Activated naive CD8-positive, alpha-beta T cell (primary cell): ENCODE measurements around the gene GIPC1.
"Not testable (repeated sequence)": the region's sequence is repeated elsewhere in the genome, so short reads cannot be mapped to it uniquely, and the experiment has no call there.

ENCODE experiments used
- H3K27ac Mint-ChIP-seq: one replicate; pipeline ENCODE4 v1.8.0; 2021; ENCODE audit warnings: mixed read lengths
- H3K27me3 Mint-ChIP-seq: one replicate; pipeline ENCODE4 v1.8.0; 2021; ENCODE audit warnings: mixed read lengths
- H3K36me3 Mint-ChIP-seq: one replicate; pipeline ENCODE4 v1.8.0; 2021; ENCODE audit warnings: mixed read lengths
- H3K4me1 Mint-ChIP-seq: one replicate; pipeline ENCODE4 v1.8.0; 2021; ENCODE audit warnings: low read depth, mixed read lengths
- H3K4me3 Mint-ChIP-seq: one replicate; pipeline ENCODE4 v1.8.0; 2021; ENCODE audit warnings: mild to moderate bottlenecking, mixed read lengths
- H3K9me3 Mint-ChIP-seq: one replicate; pipeline ENCODE4 v1.8.0; 2021; ENCODE audit warnings: low read depth, mixed read lengths

GIPC1 gene

GRCh38 chr19:14473073-14473977, 22.6 kb downstream of the GIPC1 start:
- peaks cover 5% of the 10 kb centered on the region for H3K27me3 Mint-ChIP-seq
- no peaks in the 10 kb centered on the region for H3K9me3 Mint-ChIP-seq
- H3K36me3 Mint-ChIP-seq = no peaks in the 10 kb centered on the region
- H3K4me1 Mint-ChIP-seq = peaks cover 24% of the 10 kb centered on the region
- H3K27ac Mint-ChIP-seq = no peak overlapping the region
- H3K4me3 Mint-ChIP-seq = peak overlapping the region; percentile 65

GRCh38 chr19:14472202-14472938, 23.6 kb downstream of the GIPC1 start:
- peaks cover 24% of the 10 kb centered on the region for H3K4me1 Mint-ChIP-seq
- peak overlapping the region; percentile 65 for H3K4me3 Mint-ChIP-seq
- no peaks in the 10 kb centered on the region for H3K36me3 Mint-ChIP-seq
- H3K9me3 Mint-ChIP-seq = no peaks in the 10 kb centered on the region
- peaks cover 5% of the 10 kb centered on the region for H3K27me3 Mint-ChIP-seq
- H3K27ac Mint-ChIP-seq = no peak overlapping the region

- Mint-ChIP-seq H3K4me1 (peaks cover 23% of the 10 kb centered on the region), H3K27me3 (peaks cover 5% of the 10 kb centered on the region), H3K9me3 (no peaks in the 10 kb centered on the region), H3K27ac (no peak overlapping the region), H3K4me3 (no peak overlapping the region), H3K36me3 (no peaks in the 10 kb centered on the region)
Measured at GRCh38 chr19:14471436-14472187, 24.3 kb downstream of the GIPC1 start.

DNA sequence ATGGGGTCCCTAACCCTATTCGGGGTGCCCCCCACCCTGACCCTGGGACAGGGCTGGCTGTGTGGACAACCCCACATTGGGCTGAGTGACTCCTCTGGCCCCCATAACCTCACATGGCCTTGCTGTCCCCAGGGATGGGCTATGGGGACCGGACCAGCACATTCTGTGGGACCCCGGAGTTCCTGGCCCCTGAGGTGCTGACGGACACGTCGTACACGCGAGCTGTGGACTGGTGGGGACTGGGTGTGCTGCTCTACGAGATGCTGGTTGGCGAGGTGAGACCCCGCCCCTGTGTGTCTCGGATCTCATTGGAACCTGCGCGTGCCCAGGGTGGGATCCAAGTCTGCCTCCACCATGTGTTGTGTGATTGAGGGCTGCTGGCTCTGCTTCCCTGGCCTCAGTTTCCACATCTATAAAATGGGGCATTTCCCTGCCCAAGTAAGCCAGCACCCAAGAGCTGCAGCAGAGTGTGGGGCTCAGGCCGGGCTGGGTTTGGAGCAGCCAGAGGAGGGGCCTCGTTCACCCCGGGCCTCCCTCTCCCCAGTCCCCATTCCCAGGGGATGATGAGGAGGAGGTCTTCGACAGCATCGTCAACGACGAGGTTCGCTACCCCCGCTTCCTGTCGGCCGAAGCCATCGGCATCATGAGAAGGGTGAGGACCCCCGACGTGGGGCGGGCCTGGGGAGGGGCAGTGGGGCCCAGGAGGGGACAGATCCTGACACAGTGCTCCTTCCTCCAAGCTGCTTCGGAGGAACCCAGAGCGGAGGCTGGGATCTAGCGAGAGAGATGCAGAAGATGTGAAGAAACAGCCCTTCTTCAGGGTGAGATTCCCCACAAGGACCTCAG, 25.7 kb downstream of the GIPC1 start:
- Mint-ChIP-seq H3K36me3 (no peaks in the 10 kb centered on the region), H3K27me3 (peaks cover 5% of the 10 kb centered on the region), H3K9me3 (no peaks in the 10 kb centered on the region), H3K4me1 (peaks cover 13% of the 10 kb centered on the region), H3K27ac (no peak overlapping the region), H3K4me3 (no peak overlapping the region)

GRCh38 chr19:14467816-14468215, 28.1 kb downstream of the GIPC1 start:
- Mint-ChIP-seq H3K4me1 (peaks cover 2% of the 10 kb centered on the region), H3K4me3 (no peak overlapping the region), H3K27ac (no peak overlapping the region), H3K9me3 (no peaks in the 10 kb centered on the region), H3K36me3 (no peaks in the 10 kb centered on the region), H3K27me3 (no peaks in the 10 kb centered on the region)

GRCh38 chr19:14467391-14467790, 28.5 kb downstream of the GIPC1 start:
- H3K27me3 Mint-ChIP-seq = no peaks in the 10 kb centered on the region
- no peak overlapping the region for H3K27ac Mint-ChIP-seq
- H3K9me3 Mint-ChIP-seq = no peaks in the 10 kb centered on the region
- H3K4me1 Mint-ChIP-seq = no peaks in the 10 kb centered on the region
- H3K36me3 Mint-ChIP-seq = no peaks in the 10 kb centered on the region
- no peak overlapping the region for H3K4me3 Mint-ChIP-seq

DNA sequence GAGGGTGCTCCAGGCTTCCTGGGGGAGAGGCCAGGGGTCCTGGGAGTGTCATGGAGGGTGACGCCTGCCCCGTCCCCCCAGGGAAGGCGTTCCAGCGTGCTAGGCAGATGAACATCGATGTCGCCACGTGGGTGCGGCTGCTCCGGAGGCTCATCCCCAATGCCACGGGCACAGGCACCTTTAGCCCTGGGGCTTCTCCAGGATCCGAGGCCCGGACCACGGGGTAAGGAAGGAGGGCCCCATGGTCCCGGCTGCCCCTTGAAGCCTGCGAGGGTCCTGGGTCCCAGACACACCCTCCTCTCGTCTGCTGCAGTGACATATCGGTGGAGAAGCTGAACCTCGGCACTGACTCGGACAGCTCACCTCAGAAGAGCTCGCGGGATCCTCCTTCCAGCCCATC, 32.2 kb downstream of the GIPC1 start:
- Mint-ChIP-seq H3K9me3 (no peaks in the 10 kb centered on the region), H3K27me3 (no peaks in the 10 kb centered on the region), H3K36me3 (peaks cover 4% of the 10 kb centered on the region), H3K4me3 (no peak overlapping the region), H3K4me1 (no peaks in the 10 kb centered on the region), H3K27ac (no peak overlapping the region)

GRCh38 chr19:14462401-14462800, 33.5 kb downstream of the GIPC1 start:
- H3K4me1 Mint-ChIP-seq, H3K36me3 Mint-ChIP-seq, H3K4me3 Mint-ChIP-seq, H3K27ac Mint-ChIP-seq, H3K9me3 Mint-ChIP-seq, H3K27me3 Mint-ChIP-seq: not testable (repeated sequence)

DNA sequence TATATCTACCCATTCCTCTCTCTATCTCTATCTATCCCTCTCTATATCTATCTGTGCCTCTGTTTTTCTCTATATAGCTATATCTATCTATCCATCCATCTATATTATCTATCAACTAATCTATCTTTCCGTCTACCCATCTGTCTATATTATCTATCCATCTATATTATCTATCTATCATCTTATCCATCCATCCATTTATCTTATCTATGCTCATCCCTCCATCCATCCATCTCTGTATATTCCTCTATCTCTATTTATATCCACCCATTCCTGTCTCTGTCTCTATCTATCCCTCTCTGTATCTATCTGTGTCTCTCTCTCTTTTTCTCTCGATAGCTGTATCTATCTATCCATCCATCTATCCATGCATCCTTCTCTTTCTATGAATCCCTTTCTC, 35.0 kb downstream of the GIPC1 start:
- H3K4me3 Mint-ChIP-seq = no peak overlapping the region
- H3K9me3 Mint-ChIP-seq = no peaks in the 10 kb centered on the region
- H3K27me3 Mint-ChIP-seq = no peaks in the 10 kb centered on the region
- peaks cover 4% of the 10 kb centered on the region for H3K36me3 Mint-ChIP-seq
- H3K27ac Mint-ChIP-seq = peak overlapping the region; percentile 6
- no peaks in the 10 kb centered on the region for H3K4me1 Mint-ChIP-seq

DNA sequence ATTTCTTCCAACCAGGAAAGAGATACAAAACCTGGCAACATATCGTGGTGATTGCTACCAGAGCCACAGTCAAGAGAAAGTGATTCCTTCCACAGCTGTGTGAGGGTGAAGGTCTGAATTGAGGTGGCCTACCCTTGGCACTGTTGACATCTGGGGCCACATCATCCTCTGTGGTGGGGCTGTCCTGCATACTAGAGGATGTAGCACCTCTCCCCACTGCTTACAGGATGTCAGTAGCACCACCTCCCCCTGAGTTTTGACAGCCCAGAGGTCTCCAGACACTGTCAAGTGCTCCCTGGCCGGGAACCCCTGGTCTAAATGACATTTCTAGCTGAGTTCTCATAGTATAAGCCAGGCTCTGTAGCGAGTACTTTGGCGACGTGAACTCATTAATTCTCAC, 36.2 kb downstream of the GIPC1 start:
- H3K27me3 Mint-ChIP-seq = no peaks in the 10 kb centered on the region
- no peaks in the 10 kb centered on the region for H3K9me3 Mint-ChIP-seq
- no peak overlapping the region for H3K4me3 Mint-ChIP-seq
- no peaks in the 10 kb centered on the region for H3K4me1 Mint-ChIP-seq
- peaks cover 4% of the 10 kb centered on the region for H3K36me3 Mint-ChIP-seq
- H3K27ac Mint-ChIP-seq = peak overlapping the region; percentile 22

DNA sequence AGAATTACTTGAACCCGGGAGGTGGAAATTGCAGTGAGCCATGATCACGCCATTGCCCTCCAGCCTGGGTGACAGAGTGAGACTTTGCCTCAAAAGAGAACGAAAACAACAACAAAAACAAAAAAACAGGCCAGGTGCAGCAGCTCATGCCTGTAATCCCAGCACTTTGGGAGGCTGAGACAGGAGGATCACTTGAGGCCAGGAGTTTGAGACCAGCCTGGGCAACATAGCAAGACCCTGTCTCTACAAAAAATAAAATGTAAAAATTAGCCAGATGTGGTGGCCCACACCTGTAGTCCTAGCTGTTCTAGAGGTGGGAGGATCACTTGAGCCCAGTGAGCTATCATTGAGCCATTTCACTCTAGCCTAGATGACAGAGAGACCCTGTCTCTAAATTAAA, 43.6 kb downstream of the GIPC1 start:
- H3K36me3 Mint-ChIP-seq, H3K27ac Mint-ChIP-seq, H3K4me3 Mint-ChIP-seq, H3K27me3 Mint-ChIP-seq, H3K9me3 Mint-ChIP-seq: not testable (repeated sequence)
- peaks cover 12% of the 10 kb centered on the region for H3K4me1 Mint-ChIP-seq

GRCh38 chr19:14450876-14451275, 45.1 kb downstream of the GIPC1 start:
- H3K9me3 Mint-ChIP-seq = no peaks in the 10 kb centered on the region
- H3K27me3 Mint-ChIP-seq = no peaks in the 10 kb centered on the region
- H3K36me3 Mint-ChIP-seq = peaks cover 10% of the 10 kb centered on the region
- H3K4me3 Mint-ChIP-seq = no peak overlapping the region
- H3K27ac Mint-ChIP-seq = no peak overlapping the region
- H3K4me1 Mint-ChIP-seq = peaks cover 13% of the 10 kb centered on the region

DNA sequence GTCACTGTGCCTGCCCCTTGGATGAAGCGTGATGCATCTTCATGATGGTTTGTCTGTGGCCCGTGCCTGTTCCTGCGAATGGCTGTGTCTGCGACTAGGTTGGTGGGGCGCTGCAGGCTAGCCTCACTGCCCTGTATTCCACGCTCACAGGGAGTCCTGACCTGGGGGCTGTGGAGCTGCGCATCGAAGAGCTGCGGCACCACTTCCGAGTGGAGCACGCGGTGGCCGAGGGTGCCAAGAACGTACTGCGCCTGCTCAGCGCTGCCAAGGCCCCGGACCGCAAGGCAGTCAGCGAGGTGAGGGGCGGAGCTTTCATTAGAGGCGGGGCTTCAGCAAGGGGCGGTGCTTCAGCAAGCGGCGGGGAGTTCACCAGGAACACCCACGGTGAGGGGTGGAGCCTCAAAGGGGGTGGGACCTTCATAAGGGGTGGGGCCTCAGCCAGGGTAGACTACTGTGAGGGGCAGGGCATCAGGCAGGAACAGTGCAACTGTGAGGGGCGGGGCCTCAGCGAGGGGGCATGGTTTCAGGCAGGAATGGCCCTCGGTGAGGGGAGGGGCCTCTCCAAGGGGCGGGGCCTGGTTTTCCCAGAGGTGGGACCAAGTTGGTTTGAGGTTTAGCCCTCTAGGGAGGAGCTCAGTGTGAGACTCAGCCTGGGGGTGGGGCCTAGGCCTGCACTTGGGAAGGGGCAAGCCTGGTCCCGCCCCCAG, 45.6 kb downstream of the GIPC1 start:
- Mint-ChIP-seq H3K36me3 (peaks cover 10% of the 10 kb centered on the region), H3K4me3 (no peak overlapping the region), H3K27ac (peak overlapping the region; percentile 16), H3K9me3 (no peaks in the 10 kb centered on the region), H3K4me1 (peaks cover 14% of the 10 kb centered on the region), H3K27me3 (no peaks in the 10 kb centered on the region)

DNA sequence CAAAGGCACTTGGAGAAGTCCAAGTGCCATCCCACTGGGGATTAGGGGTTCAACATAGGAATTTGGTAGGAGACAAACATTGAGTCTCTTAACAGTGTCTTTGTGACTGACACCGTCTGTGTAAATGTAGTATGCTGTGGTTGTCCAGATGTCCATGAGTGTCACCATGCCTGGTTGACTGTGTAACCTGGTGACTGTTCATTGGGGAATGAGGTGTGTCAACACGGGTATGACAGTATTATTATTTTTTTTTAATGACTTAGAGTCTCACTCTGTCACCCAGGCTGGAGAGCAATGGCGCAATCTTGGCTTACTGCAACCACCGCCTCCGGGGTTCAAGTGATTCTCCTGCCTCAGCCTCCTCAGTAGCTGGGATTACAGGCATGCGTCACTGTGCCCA, 46.6 kb downstream of the GIPC1 start:
- no peak overlapping the region for H3K4me3 Mint-ChIP-seq
- peaks cover 11% of the 10 kb centered on the region for H3K36me3 Mint-ChIP-seq
- H3K4me1 Mint-ChIP-seq = peaks cover 19% of the 10 kb centered on the region
- no peaks in the 10 kb centered on the region for H3K27me3 Mint-ChIP-seq
- H3K27ac Mint-ChIP-seq = no peak overlapping the region
- no peaks in the 10 kb centered on the region for H3K9me3 Mint-ChIP-seq
